ENCODE measurements around the gene MLANA. TPM values are rescaled to one million over a fixed set of nuclear protein-coding genes. Genes with fewer than 3 reads are reported as not detected.

MLANA gene
- total RNA-seq, 1 donor from 2014 or later: not detected

DNA sequence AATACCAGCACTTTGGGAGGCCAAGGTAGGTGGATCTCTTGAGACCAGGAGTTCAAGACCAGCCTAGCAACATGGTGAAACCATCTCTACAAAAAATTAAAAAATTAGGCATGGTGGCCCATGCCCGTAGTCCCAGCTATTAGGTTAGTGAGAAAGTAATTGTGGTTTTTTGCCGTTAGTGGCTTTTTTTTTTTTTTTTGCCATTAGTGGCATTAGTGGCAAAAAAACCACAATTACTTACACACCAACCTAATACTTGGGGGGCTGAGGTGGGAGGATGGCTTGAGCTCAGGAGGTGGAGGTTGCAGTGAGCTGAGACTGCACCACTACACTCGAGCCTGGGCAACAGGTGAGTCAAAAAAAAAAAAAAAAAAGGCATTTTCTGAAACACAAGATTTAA, 27.8 kb downstream of the MLANA start:
- Mint-ChIP-seq H3K9me3 (no peaks in the 10 kb centered on the region), H3K27ac (no peak overlapping the region), H3K4me1 (peaks cover 2% of the 10 kb centered on the region), H3K36me3 (ENCODE audit: low read depth) (peaks cover 39% of the 10 kb centered on the region), H3K27me3 (no peaks in the 10 kb centered on the region), H3K4me3 (no peak overlapping the region)
- CTCF ChIA-PET: no interaction called here
- no peak for DNase-seq
- intact Hi-C loops (cut with micrococcal nuclease): no loop called here
- POLR2A ChIA-PET: interaction anchor here (0.6 to 1.0 kb wide), 2 partner anchors 11 to 1008 kb away, joined by 3 to 4 read pairs; no protein-coding TSS in a partner anchor
- ATAC-seq (ENCODE audit: low read depth): no peak
- TF ChIP-seq, protein P1, sequence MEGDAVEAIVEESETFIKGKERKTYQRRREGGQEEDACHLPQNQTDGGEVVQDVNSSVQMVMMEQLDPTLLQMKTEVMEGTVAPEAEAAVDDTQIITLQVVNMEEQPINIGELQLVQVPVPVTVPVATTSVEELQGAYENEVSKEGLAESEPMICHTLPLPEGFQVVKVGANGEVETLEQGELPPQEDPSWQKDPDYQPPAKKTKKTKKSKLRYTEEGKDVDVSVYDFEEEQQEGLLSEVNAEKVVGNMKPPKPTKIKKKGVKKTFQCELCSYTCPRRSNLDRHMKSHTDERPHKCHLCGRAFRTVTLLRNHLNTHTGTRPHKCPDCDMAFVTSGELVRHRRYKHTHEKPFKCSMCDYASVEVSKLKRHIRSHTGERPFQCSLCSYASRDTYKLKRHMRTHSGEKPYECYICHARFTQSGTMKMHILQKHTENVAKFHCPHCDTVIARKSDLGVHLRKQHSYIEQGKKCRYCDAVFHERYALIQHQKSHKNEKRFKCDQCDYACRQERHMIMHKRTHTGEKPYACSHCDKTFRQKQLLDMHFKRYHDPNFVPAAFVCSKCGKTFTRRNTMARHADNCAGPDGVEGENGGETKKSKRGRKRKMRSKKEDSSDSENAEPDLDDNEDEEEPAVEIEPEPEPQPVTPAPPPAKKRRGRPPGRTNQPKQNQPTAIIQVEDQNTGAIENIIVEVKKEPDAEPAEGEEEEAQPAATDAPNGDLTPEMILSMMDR (IDR thresholded peaks at IDR 0.05): no peak

DNA sequence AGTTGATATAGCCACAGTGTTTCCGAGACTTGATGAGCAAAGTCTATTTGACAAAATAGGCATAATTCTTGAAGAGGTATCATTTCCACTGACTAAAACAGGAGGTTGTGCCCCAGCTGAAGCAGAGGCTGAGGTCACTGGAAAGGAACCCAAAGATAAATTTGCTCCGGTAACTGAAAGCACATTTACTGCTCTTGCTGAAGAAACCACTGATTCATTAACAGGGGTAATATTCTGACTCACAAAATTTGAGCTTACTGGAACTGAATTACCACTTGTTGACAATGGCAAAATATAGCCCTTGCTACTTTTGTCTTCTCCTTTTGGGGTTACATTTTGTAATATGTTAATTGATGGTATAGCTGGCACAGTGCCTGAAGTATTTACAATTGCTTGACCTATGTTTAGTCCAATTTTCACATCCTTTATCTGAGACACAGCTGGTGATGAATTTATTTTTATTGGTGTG, 30.2 kb downstream of the MLANA start:
- peaks cover 46% of the 10 kb centered on the region for H3K36me3 Mint-ChIP-seq (ENCODE audit: low read depth)

GRCh38 chr9:5922192-5922591, 31.5 kb downstream of the MLANA start:
- no peak for ATAC-seq (ENCODE audit: low read depth)
- Mint-ChIP-seq H3K4me3 (no peak overlapping the region), H3K4me1 (peaks cover 2% of the 10 kb centered on the region), H3K27me3 (no peaks in the 10 kb centered on the region), H3K9me3 (no peaks in the 10 kb centered on the region), H3K27ac (no peak overlapping the region), H3K36me3 (ENCODE audit: low read depth) (peaks cover 47% of the 10 kb centered on the region)
- intact Hi-C loops (cut with micrococcal nuclease): no loop called here
- ChIA-PET POLR2A (interaction anchor here (0.7 kb wide), 1 partner anchor 293 kb away, joined by 6 read pairs; the partner anchor contains the start of gene RIC1), CTCF (no interaction called here)
- no peak for DNase-seq
- TF ChIP-seq, protein P1 (IDR thresholded peaks at IDR 0.05): no peak

More for the DNA sequence above, 30.2 kb downstream of the MLANA start:
- ChIA-PET CTCF (no interaction called here), POLR2A (no interaction called here)
- intact Hi-C loops (cut with micrococcal nuclease): no loop called here
- peaks cover 2% of the 10 kb centered on the region for H3K4me1 Mint-ChIP-seq
- DNase-seq: no peak
- H3K9me3 Mint-ChIP-seq: no peaks in the 10 kb centered on the region
- no peak overlapping the region for H3K27ac Mint-ChIP-seq
- TF ChIP-seq, protein P1 (IDR thresholded peaks at IDR 0.05): no peak
- no peak for ATAC-seq (ENCODE audit: low read depth)
- no peak overlapping the region for H3K4me3 Mint-ChIP-seq
- H3K27me3 Mint-ChIP-seq: no peaks in the 10 kb centered on the region

DNA sequence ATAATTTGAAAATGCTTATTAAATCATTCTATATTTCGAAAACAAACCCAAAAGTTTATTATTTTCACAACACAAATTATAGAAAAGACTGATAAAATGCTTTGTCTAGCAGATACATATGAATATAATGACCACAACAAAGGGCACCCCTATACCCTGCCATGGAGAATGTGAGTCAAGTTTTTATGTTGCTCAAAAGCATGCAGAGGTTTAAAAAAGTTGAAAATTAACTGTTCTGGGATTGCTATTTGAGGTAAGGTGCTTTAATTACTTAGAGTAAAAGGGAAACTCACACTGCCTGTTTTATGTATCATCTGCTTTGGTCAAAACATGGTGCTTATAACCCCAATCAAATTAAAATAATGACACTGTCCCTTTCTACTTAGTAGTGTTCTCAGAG, 41.0 kb downstream of the MLANA start:
- H3K27me3 Mint-ChIP-seq: no peaks in the 10 kb centered on the region
- peaks cover 19% of the 10 kb centered on the region for H3K36me3 Mint-ChIP-seq (ENCODE audit: low read depth)
- no peak for ATAC-seq (ENCODE audit: low read depth)
- no peak overlapping the region for H3K4me3 Mint-ChIP-seq
- H3K27ac Mint-ChIP-seq: no peak overlapping the region
- no peaks in the 10 kb centered on the region for H3K9me3 Mint-ChIP-seq
- ChIA-PET POLR2A (no interaction called here), CTCF (no interaction called here)
- no peaks in the 10 kb centered on the region for H3K4me1 Mint-ChIP-seq
- intact Hi-C loops (cut with micrococcal nuclease): no loop called here
- DNase-seq: no peak
- TF ChIP-seq, protein P1 (IDR thresholded peaks at IDR 0.05): no peak

DNA sequence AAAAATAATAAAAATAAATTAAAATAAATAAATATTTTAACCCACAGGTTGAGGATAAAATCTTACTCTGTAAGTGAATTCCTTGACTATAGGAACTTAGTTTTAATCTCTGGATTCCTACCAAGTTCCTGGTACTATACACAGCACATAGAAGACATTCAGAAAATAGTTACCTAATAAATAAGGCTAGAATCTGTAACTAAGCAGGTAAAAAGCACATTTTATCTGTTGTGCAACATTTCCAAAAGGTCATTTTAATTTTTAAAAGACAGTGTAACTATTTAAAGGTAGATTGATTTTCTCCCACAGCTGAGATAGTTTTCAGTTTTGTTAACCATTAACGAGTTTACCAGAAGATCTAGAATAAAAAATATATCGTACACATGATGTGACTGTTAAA, 47.8 kb downstream of the MLANA start:
- no peak for DNase-seq
- Mint-ChIP-seq H3K4me3 (no peak overlapping the region), H3K9me3 (no peaks in the 10 kb centered on the region), H3K36me3 (ENCODE audit: low read depth) (peaks cover 3% of the 10 kb centered on the region), H3K27me3 (no peaks in the 10 kb centered on the region), H3K4me1 (no peaks in the 10 kb centered on the region), H3K27ac (no peak overlapping the region)
- POLR2A ChIA-PET: no interaction called here
- TF ChIP-seq, protein P1 (IDR thresholded peaks at IDR 0.05): no peak
- intact Hi-C loops (cut with micrococcal nuclease): no loop called here
- CTCF ChIA-PET: no interaction called here
- no peak for ATAC-seq (ENCODE audit: low read depth)
